Kidney epithelial cell (primary cell): ENCODE measurements around the gene ARFGAP1. TPM values are rescaled to one million over a fixed set of nuclear protein-coding genes. Genes with fewer than 3 reads are reported as not detected.

Experiments
- DNase-seq: peaks from one replicate; pipeline ENCODE4 v3.0.0-alpha.2; 2010; ENCODE audit warnings: low read depth
- H3K27me3 ChIP-seq: 2 replicates; pipeline ENCODE4 v1.6.0; 2011; ENCODE audit warnings: low read length; ENCODE audit not compliant: control insufficient read depth, insufficient read depth
- H3K36me3 ChIP-seq: 2 replicates; pipeline ENCODE4 v1.5.1; 2011; ENCODE audit warnings: low read length; ENCODE audit not compliant: control insufficient read depth, insufficient read depth
- H3K4me3 ChIP-seq: 2 replicates; pipeline ENCODE4 v1.5.1; 2011; ENCODE audit warnings: low read depth, mild to moderate bottlenecking, control low read depth, low read length
- total RNA-seq: library from RNA; depleted of rRNA; stranded (reverse); fragments of >200 nt; gene quantifications from 2 replicates; pipeline ENCODE4 v1.2.3, GENCODE V29; 2015
- TF ChIP-seq, protein P1 (sequence below): IDR thresholded peaks from 2 replicates; pipeline ENCODE4 v1.5.1; 2011; ENCODE audit warnings: mild to moderate bottlenecking, moderate library complexity, low read length, control low read depth, inconsistent platforms; ENCODE audit not compliant: insufficient read depth, poor library complexity, severe bottlenecking

ARFGAP1 gene
- total RNA-seq, 1 donor from 2014 or later: 109 TPM

DNA sequence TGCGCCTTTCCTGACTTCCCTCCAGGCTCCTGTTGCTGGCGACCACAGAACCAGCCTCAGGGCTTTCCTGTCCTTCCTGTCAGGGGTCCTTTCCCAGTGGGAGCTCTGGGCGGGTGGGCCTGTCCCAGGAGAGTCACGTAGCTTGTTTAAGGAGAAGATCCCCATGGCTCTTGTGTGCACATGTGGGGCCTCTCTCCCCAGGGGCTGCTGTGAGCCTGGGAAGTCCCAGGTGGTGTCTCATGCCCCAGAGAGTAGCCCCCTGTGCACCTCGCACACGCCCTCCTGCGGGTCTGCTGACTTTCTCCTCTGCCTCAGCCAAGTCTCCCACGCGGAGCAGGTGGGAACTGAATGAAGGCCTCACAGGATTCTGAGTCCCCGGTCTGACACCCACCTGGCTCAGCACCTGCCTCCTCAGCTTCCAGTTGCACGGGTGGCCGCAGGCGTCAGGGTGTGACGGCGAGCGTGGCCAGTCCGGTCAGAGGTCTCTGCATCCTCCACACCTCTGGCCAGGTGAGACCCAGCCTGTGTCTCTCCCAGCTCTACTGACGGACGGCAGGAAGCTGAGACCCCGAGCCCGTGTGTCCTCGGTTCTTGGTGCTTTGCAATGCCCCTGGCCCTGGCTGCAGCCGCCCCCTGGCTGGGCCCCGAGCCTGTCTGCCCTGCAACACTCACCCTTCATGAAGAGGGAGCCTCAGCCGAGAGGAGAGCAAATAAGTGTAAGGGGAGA lies 12.7 kb upstream of the ARFGAP1 start:
- no peak overlapping the region for H3K4me3 ChIP-seq
- TF ChIP-seq, protein P1, sequence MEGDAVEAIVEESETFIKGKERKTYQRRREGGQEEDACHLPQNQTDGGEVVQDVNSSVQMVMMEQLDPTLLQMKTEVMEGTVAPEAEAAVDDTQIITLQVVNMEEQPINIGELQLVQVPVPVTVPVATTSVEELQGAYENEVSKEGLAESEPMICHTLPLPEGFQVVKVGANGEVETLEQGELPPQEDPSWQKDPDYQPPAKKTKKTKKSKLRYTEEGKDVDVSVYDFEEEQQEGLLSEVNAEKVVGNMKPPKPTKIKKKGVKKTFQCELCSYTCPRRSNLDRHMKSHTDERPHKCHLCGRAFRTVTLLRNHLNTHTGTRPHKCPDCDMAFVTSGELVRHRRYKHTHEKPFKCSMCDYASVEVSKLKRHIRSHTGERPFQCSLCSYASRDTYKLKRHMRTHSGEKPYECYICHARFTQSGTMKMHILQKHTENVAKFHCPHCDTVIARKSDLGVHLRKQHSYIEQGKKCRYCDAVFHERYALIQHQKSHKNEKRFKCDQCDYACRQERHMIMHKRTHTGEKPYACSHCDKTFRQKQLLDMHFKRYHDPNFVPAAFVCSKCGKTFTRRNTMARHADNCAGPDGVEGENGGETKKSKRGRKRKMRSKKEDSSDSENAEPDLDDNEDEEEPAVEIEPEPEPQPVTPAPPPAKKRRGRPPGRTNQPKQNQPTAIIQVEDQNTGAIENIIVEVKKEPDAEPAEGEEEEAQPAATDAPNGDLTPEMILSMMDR: no peak
- no peaks in the 10 kb centered on the region for H3K36me3 ChIP-seq
- DNase-seq: no peak
- H3K27me3 ChIP-seq: peaks cover 52% of the 10 kb centered on the region

DNA sequence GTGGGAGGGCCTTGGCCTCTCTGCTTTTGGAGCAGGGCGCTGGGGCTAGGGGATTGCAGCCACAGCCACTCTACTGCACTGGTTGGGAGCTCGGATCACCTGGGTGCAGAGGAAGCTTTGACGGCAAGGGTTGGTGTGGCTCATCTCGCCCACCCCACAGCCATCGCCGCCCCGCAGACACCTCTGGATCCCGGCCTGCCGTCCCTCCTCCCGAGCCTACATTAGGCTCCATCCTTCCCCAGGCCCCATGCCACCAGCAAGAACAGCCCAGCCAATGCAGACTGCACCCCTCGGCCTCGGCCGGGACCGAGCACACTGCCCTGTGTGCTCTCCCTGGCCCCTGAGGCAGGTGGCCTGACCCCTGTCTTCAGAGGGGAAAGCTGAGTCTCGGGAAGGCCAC lies 12.1 kb upstream of the ARFGAP1 start:
- DNase-seq: no peak
- TF ChIP-seq, protein P1: no peak
- H3K4me3 ChIP-seq: no peak overlapping the region
- H3K27me3 ChIP-seq: peaks cover 46% of the 10 kb centered on the region
- H3K36me3 ChIP-seq: no peaks in the 10 kb centered on the region

DNA sequence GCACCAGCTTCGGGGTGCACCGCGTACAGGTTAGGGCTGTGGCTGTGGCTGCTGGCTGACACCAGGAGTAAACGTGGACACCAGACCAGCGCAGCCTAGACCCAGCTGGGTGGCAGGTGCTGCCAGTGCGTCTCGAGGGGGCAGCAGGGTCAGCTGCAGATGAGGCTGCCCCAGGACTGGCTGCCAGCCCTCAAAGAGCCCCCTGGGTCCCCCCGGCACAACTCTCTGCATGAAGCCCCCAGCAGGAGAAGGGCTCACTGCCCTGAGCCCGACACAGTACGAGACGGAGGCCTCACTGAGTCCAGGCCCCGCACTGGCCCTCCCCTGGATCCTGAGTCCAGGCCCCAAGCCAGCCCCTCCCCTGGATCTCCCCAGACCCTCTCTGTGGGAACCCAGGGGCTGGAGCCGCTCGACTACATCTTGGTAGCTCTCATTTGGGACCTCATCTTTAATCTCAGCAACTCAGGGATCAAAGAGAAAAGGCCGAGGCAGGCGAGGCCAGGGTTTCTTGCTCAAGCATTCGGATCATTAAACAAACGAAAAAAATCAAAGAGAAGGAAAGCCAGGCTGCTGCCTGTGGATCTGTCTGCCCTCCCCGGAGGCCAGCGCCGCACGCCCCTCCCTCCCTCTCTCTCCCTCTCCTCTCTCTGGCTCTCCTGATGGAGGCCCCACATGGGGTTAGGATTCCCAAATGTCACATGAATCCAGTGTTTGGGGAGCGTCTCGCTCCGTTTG lies 11.4 kb upstream of the ARFGAP1 start:
- no peak for DNase-seq
- no peak overlapping the region for H3K4me3 ChIP-seq
- no peaks in the 10 kb centered on the region for H3K36me3 ChIP-seq
- TF ChIP-seq, protein P1: no peak
- H3K27me3 ChIP-seq: peaks cover 42% of the 10 kb centered on the region

DNA sequence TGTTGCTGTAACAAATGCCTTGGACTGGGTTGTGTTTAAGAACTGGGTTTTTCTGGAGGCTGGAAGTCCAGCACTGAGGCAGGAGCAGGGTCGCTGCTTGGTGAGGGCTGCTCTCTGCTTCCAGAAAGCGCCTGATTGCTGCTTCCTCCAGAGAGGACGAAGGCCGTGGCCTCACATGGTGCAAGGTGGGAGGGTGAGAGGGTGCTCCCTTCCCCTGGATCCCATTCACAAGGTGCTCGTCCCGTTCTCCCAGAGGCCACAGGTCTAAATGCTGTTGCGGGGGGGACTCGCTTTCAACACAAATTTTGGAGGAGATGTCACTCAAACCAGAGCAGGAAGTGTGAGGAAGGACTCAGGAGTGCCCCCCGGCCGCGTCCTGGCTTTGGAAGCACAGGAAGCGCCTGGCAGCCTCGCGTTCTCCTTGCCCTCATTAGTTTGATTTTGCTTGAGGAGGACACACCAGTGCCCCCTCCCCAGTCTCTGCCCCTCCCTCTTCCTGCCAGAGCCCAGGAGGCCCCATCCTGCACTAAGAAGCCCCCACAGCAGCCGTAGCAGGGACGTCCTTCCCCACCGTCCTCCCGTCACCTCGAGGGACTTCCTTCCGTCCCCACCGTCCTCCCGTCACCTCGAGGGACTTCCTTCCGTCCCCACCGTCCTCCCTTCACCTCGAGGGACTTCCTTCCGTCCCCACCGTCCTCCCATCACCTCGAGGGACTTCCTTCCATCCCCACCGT lies 10.7 kb upstream of the ARFGAP1 start:
- DNase-seq: no peak
- Histone ChIP-seq H3K4me3 (no peak overlapping the region), H3K36me3 (no peaks in the 10 kb centered on the region), H3K27me3 (peaks cover 35% of the 10 kb centered on the region)
- TF ChIP-seq, protein P1: no peak

DNA sequence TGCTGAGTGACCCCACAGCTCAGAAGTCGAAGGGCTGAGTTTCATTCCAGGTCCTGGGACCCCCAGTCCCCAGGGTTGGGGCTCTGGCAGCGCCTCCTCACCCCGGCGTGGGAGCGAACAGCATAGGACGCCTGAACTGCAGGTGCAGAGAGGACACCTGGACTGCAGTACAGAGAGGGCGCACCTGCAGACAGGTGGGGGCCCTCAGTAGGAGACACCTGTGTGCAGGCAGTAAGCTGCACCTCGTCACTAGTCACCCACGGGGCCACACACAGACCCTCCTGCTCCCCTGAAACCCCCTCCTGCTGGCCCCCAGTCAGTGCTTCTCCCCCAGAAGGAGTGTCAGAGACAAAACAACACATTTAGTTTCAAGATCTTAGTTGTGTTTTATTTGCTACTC lies 9.8 kb upstream of the ARFGAP1 start:
- TF ChIP-seq, protein P1: no peak
- H3K36me3 ChIP-seq: no peaks in the 10 kb centered on the region
- DNase-seq: no peak
- H3K27me3 ChIP-seq: peaks cover 35% of the 10 kb centered on the region
- no peak overlapping the region for H3K4me3 ChIP-seq
